T-cell (primary cell): ENCODE results near the gene SAMD14. TPM values are rescaled to one million over a fixed set of nuclear protein-coding genes. Genes with fewer than 3 reads are reported as not detected.

Source experiments
- ATAC-seq, 4 experiments: fragments of 200-7000 bp in 3 of 4; fragments of 150-1000 bp in 1 of 4; cut with Tn5 transposase; replicated peaks in 1 of 4; 1 replicate in 3 of 4; 2 replicates in 1 of 4; pipeline ENCODE4 v1.10.0; 2021; ENCODE audit warnings: moderate library complexity in 3 of 4, mild to moderate bottlenecking in 2 of 4, moderate number of reproducible peaks in 1 of 4
- CTCF ChIA-PET, 2 donors: fragments of 300-600 bp; sonication (Branson Sonifier 250); formaldehyde crosslinking; loops; one replicate each; lab custom pipeline; 2022; ENCODE audit warnings: antibody characterized with exemption in 2 of 2; lab: Charles Lee
- POLR2A ChIA-PET, 2 donors: fragments of 300-600 bp; sonication (Branson Sonifier 250); formaldehyde crosslinking; loops; one replicate each; lab custom pipeline; 2022; ENCODE audit warnings: antibody characterized with exemption in 2 of 2; lab: Charles Lee
- DNase-seq, 35 experiments: peaks; one replicate each; pipeline versions ENCODE4 v3.0.0 to v3.0.0-alpha.2; 2013 to 2023
- H3K27ac ChIP-seq: one replicate; pipeline ENCODE4 v1.5.1; 2013; ENCODE audit warnings: low read length
- H3K27me3 ChIP-seq, 2 experiments: replicated peaks in 1 of 2; 1 replicate in 1 of 2; 2 replicates in 1 of 2; pipeline versions ENCODE4 v1.6.1 to v1.7.0; 2013; ENCODE audit warnings: low read length in 1 of 2, mixed read lengths in 1 of 2; ENCODE audit not compliant: control insufficient read depth in 2 of 2, insufficient read depth in 2 of 2; ENCODE audit errors: extremely low read depth in 1 of 2
- H3K36me3 ChIP-seq, 2 donors: 1 replicate in 1 of 2; 2 replicates in 1 of 2; pipeline versions ENCODE4 v1.6.1 to v1.7.0; 2013; ENCODE audit warnings: low read length in 1 of 2; ENCODE audit not compliant: control insufficient read depth in 2 of 2, insufficient read depth in 1 of 2; ENCODE audit errors: extremely low read depth in 1 of 2
- H3K4me1 ChIP-seq, 2 experiments: 1 replicate in 1 of 2; 2 replicates in 1 of 2; pipeline versions ENCODE4 v1.6.1 to v1.7.0; 2013; ENCODE audit warnings: low read length in 2 of 2, mixed read lengths in 1 of 2; ENCODE audit not compliant: insufficient read depth in 2 of 2, control insufficient read depth in 1 of 2; ENCODE audit errors: extremely low read depth in 1 of 2
- H3K4me3 ChIP-seq, 2 donors: 1 replicate in 1 of 2; 2 replicates in 1 of 2; pipeline versions ENCODE4 v1.5.1 to v1.7.0; 2013; ENCODE audit warnings: mild to moderate bottlenecking in 2 of 2, low read length in 1 of 2, moderate library complexity in 1 of 2; ENCODE audit not compliant: control insufficient read depth in 1 of 2; ENCODE audit errors: extremely low read depth in 1 of 2
- H3K9me3 ChIP-seq: 2 replicates; pipeline ENCODE4 v1.7.0; 2013
- H3K27ac Mint-ChIP-seq, 2 donors: one replicate each; pipeline ENCODE4 v1.8.0; 2020 to 2021; ENCODE audit warnings: mild to moderate bottlenecking in 2 of 2, mixed read lengths in 2 of 2
- H3K27me3 Mint-ChIP-seq, 2 donors: one replicate each; pipeline ENCODE4 v1.8.0; 2021 to 2022; ENCODE audit warnings: mixed read lengths in 2 of 2
- H3K36me3 Mint-ChIP-seq: one replicate; pipeline ENCODE4 v1.8.0; 2021; ENCODE audit warnings: mixed read lengths
- H3K4me1 Mint-ChIP-seq, 3 donors: one replicate each; pipeline ENCODE4 v1.8.0; 2020 to 2022; ENCODE audit warnings: mixed read lengths in 3 of 3, mild to moderate bottlenecking in 1 of 3
- H3K4me3 Mint-ChIP-seq, 3 donors: one replicate each; pipeline ENCODE4 v1.8.0; 2020 to 2022; ENCODE audit warnings: mild to moderate bottlenecking in 3 of 3, mixed read lengths in 3 of 3, moderate library complexity in 3 of 3
- H3K9me3 Mint-ChIP-seq, 3 donors: one replicate each; pipeline ENCODE4 v1.8.0; 2020 to 2022; ENCODE audit warnings: mixed read lengths in 3 of 3
- WGBS: methylation state at CpG from one replicate; pipeline ENCODE4 v1.1.5; 2013; ENCODE audit warnings: missing lambda C conversion rate; ENCODE audit not compliant: insufficient coverage; 5-methylcytosine and 5-hydroxymethylcytosine counted together
- total RNA-seq, 35 experiments: library from RNA in 6 of 35; stranded (reverse) in 6 of 35; fragments of 120-200 nt in 1 of 35; gene quantifications; one replicate each; pipeline versions ENCODE4 v1.2.1 to v1.2.4 and lab custom pipeline; 2013 to 2026

Gene SAMD14
- total RNA-seq, 5 donors from 2014 or later (not counting 1 experiment from before 2014, with no cell fraction given), result 0.23 to 0.70 (median 0.35) TPM

DNA sequence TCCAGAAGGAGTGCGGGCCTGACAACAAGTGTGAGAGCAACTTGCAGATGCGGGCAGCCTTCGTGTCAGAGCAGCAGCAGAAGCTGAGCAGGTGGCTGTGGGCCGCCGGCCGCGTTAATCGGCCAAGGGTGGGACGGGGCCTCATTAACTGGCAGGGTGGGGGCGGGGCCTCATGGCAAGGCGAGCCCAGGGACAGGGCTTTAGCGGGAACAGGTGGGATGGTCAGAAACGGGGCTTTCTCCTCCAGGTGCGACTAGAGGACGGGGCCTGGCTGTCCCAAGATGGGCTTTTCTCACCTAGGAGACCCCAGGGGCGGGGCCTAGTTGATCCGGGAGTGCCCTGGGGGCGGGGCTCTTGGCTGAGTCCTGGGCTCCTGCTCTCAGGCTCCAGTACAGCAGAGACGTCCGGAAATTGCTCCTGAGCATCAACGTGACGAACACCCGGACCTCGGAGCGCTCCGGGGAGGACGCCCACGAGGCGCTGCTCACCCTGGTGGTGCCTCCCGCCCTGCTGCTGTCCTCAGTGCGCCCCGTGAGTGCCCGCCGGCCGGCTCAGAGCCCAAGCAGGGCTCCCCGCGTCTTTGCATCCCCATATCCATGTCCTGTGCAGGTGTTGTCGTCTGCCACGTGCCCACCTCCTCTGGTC, 53.2 kb downstream of the SAMD14 start:
- H3K4me3 Mint-ChIP-seq, result no peak overlapping the region
- ATAC-seq (no peak), DNase-seq (no peak)
- no peaks in the 10 kb centered on the region for H3K4me1 ChIP-seq
- no peak overlapping the region for H3K27ac ChIP-seq
- peaks cover 36% of the 10 kb centered on the region for H3K36me3 Mint-ChIP-seq
- CTCF ChIA-PET, result interaction anchor here (0.6 to 1.3 kb wide), 2 partner anchors 18 to 46 kb away, joined by 6 to 9 read pairs; no protein-coding TSS in a partner anchor
- H3K4me1 Mint-ChIP-seq, result no peaks in the 10 kb centered on the region
- H3K27me3 Mint-ChIP-seq, result no peaks in the 10 kb centered on the region
- WGBS, result 70% methylated on average over 39 of the region's 39 CpGs
- POLR2A ChIA-PET, result interaction anchor here in 1 of 2 donors (0.6 kb wide), 1 partner anchor 152 kb away, joined by 3 read pairs; no protein-coding TSS in a partner anchor
- no peaks in the 10 kb centered on the region for H3K9me3 Mint-ChIP-seq
- H3K27me3 ChIP-seq, result no peaks in the 10 kb centered on the region
- H3K9me3 ChIP-seq, result no peaks in the 10 kb centered on the region
- no peak overlapping the region for H3K4me3 ChIP-seq
- no peak overlapping the region for H3K27ac Mint-ChIP-seq
- peaks cover 0 to 9% of the 10 kb centered on the region in 2 donors for H3K36me3 ChIP-seq

DNA sequence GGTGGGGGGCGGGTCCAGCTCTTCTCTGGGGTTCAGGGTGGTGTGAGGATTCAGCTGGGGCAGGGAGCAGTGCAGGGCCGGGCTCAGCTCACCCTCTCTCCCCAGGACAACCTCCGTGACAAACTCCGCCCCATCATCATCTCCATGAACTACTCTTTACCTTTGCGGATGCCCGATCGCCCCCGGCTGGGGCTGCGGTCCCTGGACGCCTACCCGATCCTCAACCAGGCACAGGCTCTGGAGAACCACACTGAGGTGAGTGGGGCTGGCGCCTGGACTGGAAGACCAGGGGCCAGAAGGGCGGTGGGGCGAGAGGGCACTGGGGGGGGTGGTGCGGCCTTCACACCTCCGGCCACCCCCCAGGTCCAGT, 53.8 kb downstream of the SAMD14 start:
- H3K4me3 ChIP-seq, result no peak overlapping the region
- no peak overlapping the region for H3K27ac ChIP-seq
- WGBS, result 92% methylated on average over 13 of the region's 16 CpGs
- DNase-seq (no peak), ATAC-seq (no peak)
- CTCF ChIA-PET, result interaction anchor here in 1 of 2 donors (0.6 kb wide), 1 partner anchor 45 kb away, joined by 9 read pairs; no protein-coding TSS in a partner anchor
- H3K9me3 Mint-ChIP-seq, result no peaks in the 10 kb centered on the region
- peaks cover 0 to 8% of the 10 kb centered on the region in 2 donors for H3K36me3 ChIP-seq
- H3K9me3 ChIP-seq, result no peaks in the 10 kb centered on the region
- no peaks in the 10 kb centered on the region for H3K4me1 ChIP-seq
- POLR2A ChIA-PET, result interaction anchor here in 1 of 2 donors (0.6 kb wide), 1 partner anchor 152 kb away, joined by 3 read pairs; no protein-coding TSS in a partner anchor
- H3K27me3 ChIP-seq, result no peaks in the 10 kb centered on the region
- H3K4me1 Mint-ChIP-seq, result no peaks in the 10 kb centered on the region
- peaks cover 41% of the 10 kb centered on the region for H3K36me3 Mint-ChIP-seq
- H3K27ac Mint-ChIP-seq, result no peak overlapping the region
- no peak overlapping the region for H3K4me3 Mint-ChIP-seq
- no peaks in the 10 kb centered on the region for H3K27me3 Mint-ChIP-seq

GRCh38 chr17:50075446-50076032, 54.4 kb downstream of the SAMD14 start:
- WGBS, result 96% methylated on average over 15 of the region's 16 CpGs
- Mint-ChIP-seq H3K9me3 (no peaks in the 10 kb centered on the region), H3K4me1 (no peaks in the 10 kb centered on the region), H3K36me3 (peaks cover 44% of the 10 kb centered on the region), H3K27me3 (no peaks in the 10 kb centered on the region), H3K4me3 (no peak overlapping the region), H3K27ac (no peak overlapping the region)
- ChIA-PET CTCF (interaction anchor here in 1 of 2 donors (0.5 kb wide), 1 partner anchor 87 kb away, joined by 3 read pairs; no protein-coding TSS in a partner anchor), POLR2A (no interaction called here)
- Histone ChIP-seq H3K4me1 (no peaks in the 10 kb centered on the region), H3K36me3 (peaks cover 0 to 5% of the 10 kb centered on the region in 2 donors), H3K9me3 (no peaks in the 10 kb centered on the region), H3K4me3 (no peak overlapping the region), H3K27ac (no peak overlapping the region), H3K27me3 (no peaks in the 10 kb centered on the region)
- ATAC-seq, result no peak
- DNase-seq, result no peak

- H3K36me3 ChIP-seq, result peaks cover 0 to 5% of the 10 kb centered on the region in 2 donors
- POLR2A ChIA-PET, result no interaction called here
- ATAC-seq (no peak), DNase-seq (no peak)
- H3K36me3 Mint-ChIP-seq, result peaks cover 39% of the 10 kb centered on the region
- H3K9me3 Mint-ChIP-seq, result no peaks in the 10 kb centered on the region
- no peaks in the 10 kb centered on the region for H3K9me3 ChIP-seq
- 100% methylated on average over 2 of the region's 6 CpGs for WGBS
- H3K27ac Mint-ChIP-seq, result no peak overlapping the region
- H3K4me3 ChIP-seq, result no peak overlapping the region
- H3K27me3 Mint-ChIP-seq, result no peaks in the 10 kb centered on the region
- no peaks in the 10 kb centered on the region for H3K4me1 ChIP-seq
- no peak overlapping the region for H3K4me3 Mint-ChIP-seq
- no peaks in the 10 kb centered on the region for H3K4me1 Mint-ChIP-seq
- H3K27ac ChIP-seq, result no peak overlapping the region
- H3K27me3 ChIP-seq, result no peaks in the 10 kb centered on the region
- CTCF ChIA-PET, result no interaction called here
Observed at GRCh38 chr17:50074227-50074626, 55.7 kb downstream of the SAMD14 start.

DNA sequence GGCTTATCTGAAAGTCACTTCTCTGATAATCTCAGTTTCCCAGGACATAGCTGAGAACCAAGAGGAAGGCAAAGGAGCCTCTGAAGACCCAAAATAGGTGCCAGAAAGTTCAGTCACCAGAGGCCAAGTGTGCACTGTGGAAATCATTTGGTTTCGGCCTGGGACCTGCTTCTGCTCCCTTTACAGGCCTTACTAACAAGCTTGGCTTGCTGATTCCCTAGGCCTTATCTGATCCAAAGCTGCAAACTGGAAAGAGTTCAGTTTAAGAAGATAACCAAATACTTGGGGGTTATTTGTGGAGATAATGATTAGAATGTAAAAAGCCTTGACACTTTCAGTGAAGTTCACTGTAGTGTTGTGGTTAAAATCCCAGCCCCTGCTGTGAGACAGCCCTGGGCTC, 57.0 kb downstream of the SAMD14 start:
- Mint-ChIP-seq H3K4me1 (no peaks in the 10 kb centered on the region), H3K27me3 (no peaks in the 10 kb centered on the region), H3K9me3 (no peaks in the 10 kb centered on the region), H3K36me3 (peaks cover 38% of the 10 kb centered on the region), H3K4me3 (no peak overlapping the region), H3K27ac (no peak overlapping the region)
- ATAC-seq (no peak), DNase-seq (no peak)
- ChIA-PET POLR2A (no interaction called here), CTCF (no interaction called here)
- Histone ChIP-seq H3K9me3 (no peaks in the 10 kb centered on the region), H3K4me3 (no peak overlapping the region), H3K27ac (no peak overlapping the region), H3K36me3 (peaks cover 0 to 8% of the 10 kb centered on the region in 2 donors), H3K4me1 (no peaks in the 10 kb centered on the region), H3K27me3 (no peaks in the 10 kb centered on the region)
- WGBS, result 100% methylated on average over 1 of the region's 1 CpG

- DNase-seq, result no peak
- no peak for ATAC-seq
- peaks cover 33% of the 10 kb centered on the region for H3K36me3 Mint-ChIP-seq
- Histone ChIP-seq H3K4me1 (no peaks in the 10 kb centered on the region), H3K4me3 (no peak overlapping the region), H3K27me3 (no peaks in the 10 kb centered on the region), H3K9me3 (no peaks in the 10 kb centered on the region), H3K36me3 (peaks cover 0 to 7% of the 10 kb centered on the region in 2 donors), H3K27ac (no peak overlapping the region)
- H3K4me3 Mint-ChIP-seq, result no peak overlapping the region
- no peaks in the 10 kb centered on the region for H3K27me3 Mint-ChIP-seq
- no peaks in the 10 kb centered on the region for H3K9me3 Mint-ChIP-seq
- no peak overlapping the region for H3K27ac Mint-ChIP-seq
- 63% methylated on average over 3 of the region's 3 CpGs for WGBS
- ChIA-PET POLR2A (no interaction called here), CTCF (no interaction called here)
- H3K4me1 Mint-ChIP-seq, result no peaks in the 10 kb centered on the region
Observed at GRCh38 chr17:50072130-50072529, 57.8 kb downstream of the SAMD14 start.
